HCT116 (cell line): ENCODE results near the gene CTXND1. TPM values are rescaled to one million over a fixed set of nuclear protein-coding genes. Genes with fewer than 3 reads are reported as not detected.

ENCODE experiments used
- ATAC-seq: fragments of 200-7000 bp; cut with Tn5 transposase; 2 replicates; pipeline ENCODE4 v1.9.1; 2020; ENCODE audit warnings: mild to moderate bottlenecking, moderate library complexity
- BruUV-seq: library from RNA; stranded (reverse); fragments of 400-500 nt; replicated peaks from 2 replicates; lab custom pipeline; 2021; lab: Mats Ljungman, UMichigan
- CTCF ChIA-PET: fragments of 300-600 bp; sonication (Branson Sonifier 250); formaldehyde crosslinking; loops from one replicate; lab custom pipeline; 2021; ENCODE audit warnings: antibody characterized with exemption; lab: Charles Lee
- POLR2A ChIA-PET: fragments of 300-600, 350-600 bp; sonication (Branson Sonifier 250); formaldehyde crosslinking; loops from one replicate; lab custom pipeline; 2021; ENCODE audit warnings: antibody characterized with exemption; lab: Charles Lee
- RAD21 ChIA-PET, 2 experiments: fragments of 300-600 bp; sonication (Branson Sonifier 250); formaldehyde crosslinking; loops; one replicate each; lab custom pipeline; 2023; ENCODE audit warnings: low total read pairs in 2 of 2; ENCODE audit not compliant: uncharacterized antibody in 2 of 2, unreplicated experiment in 2 of 2, low non-redundant PET in 1 of 2; lab: Charles Lee
- DNase-seq: peaks from one replicate; pipeline ENCODE4 v3.0.0-alpha.2; 2010; ENCODE audit warnings: low read depth, low spot score
- H2AFZ ChIP-seq: fragments of 200-600 bp; shearing (Covaris generic), sonication (generic); 2 replicates; pipeline ENCODE4 v1.6.1; 2017; ENCODE audit warnings: low read depth, mixed run types, mixed read lengths, antibody characterized with exemption, low read length; ENCODE audit not compliant: poor library complexity, severe bottlenecking
- H3K27ac ChIP-seq: 2 replicates; pipeline ENCODE4 v1.5.1; 2012; ENCODE audit warnings: low read depth, low read length
- H3K27me3 ChIP-seq: fragments of 200-600 bp; sonication (generic); 2 replicates; pipeline ENCODE4 v1.6.1; 2016; ENCODE audit warnings: mixed run types, low read length, mixed read lengths; ENCODE audit not compliant: insufficient read depth
- H3K36me3 ChIP-seq, 2 experiments: fragments of 200-500 bp in 1 of 2; fragments of 200-600 bp in 1 of 2; sonication (Bioruptor generic) in 1 of 2; sonication (generic) in 1 of 2; 2 replicates each; pipeline versions ENCODE4 v1.5.1 to v1.6.1; 2014 to 2016; ENCODE audit warnings: low read length in 2 of 2, inconsistent platforms in 1 of 2, mixed read lengths in 1 of 2, mixed run types in 1 of 2; ENCODE audit not compliant: insufficient read depth in 2 of 2, control insufficient read depth in 1 of 2
- H3K4me1 ChIP-seq, 2 experiments: fragments of 200-600 bp in 1 of 2; sonication (generic) in 1 of 2; 2 replicates each; pipeline versions ENCODE4 v1.5.1 to v1.6.1; 2012 to 2017; ENCODE audit warnings: low read length in 2 of 2, inconsistent platforms in 1 of 2, mild to moderate bottlenecking in 1 of 2, mixed read lengths in 1 of 2, mixed run types in 1 of 2, moderate library complexity in 1 of 2; ENCODE audit not compliant: insufficient read depth in 2 of 2, control insufficient read depth in 1 of 2
- H3K4me2 ChIP-seq: fragments of 200-600 bp; sonication (generic); 2 replicates; pipeline ENCODE4 v1.6.1; 2017; ENCODE audit warnings: mixed run types, low read length, mixed read lengths
- H3K4me3 ChIP-seq, 2 experiments: fragments of 200-600 bp in 1 of 2; sonication (generic) in 1 of 2; replicated peaks in 1 of 2; 2 replicates each; pipeline ENCODE4 v1.5.1; 2011 to 2016; ENCODE audit warnings: low read length in 2 of 2, control low read depth in 1 of 2, low read depth in 1 of 2, mild to moderate bottlenecking in 1 of 2, mixed read lengths in 1 of 2, mixed run types in 1 of 2
- H3K79me2 ChIP-seq: fragments of 200-600 bp; sonication (generic); 2 replicates; pipeline ENCODE4 v1.6.1; 2017; ENCODE audit warnings: mild to moderate bottlenecking, mixed run types, low read length, moderate library complexity, mixed read lengths; ENCODE audit not compliant: insufficient read depth
- H3K9ac ChIP-seq: fragments of 200-600 bp; sonication (generic); 2 replicates; pipeline ENCODE4 v1.6.1; 2016; ENCODE audit warnings: low read length, mixed read lengths
- H3K9me2 ChIP-seq: fragments of 200-600 bp; sonication (generic), shearing (Covaris generic); 2 replicates; pipeline ENCODE4 v1.6.1; 2017; ENCODE audit warnings: mixed run types, mild to moderate bottlenecking, moderate library complexity; ENCODE audit not compliant: insufficient read depth
- H3K9me3 ChIP-seq, 2 experiments: fragments of 200-500 bp in 1 of 2; fragments of 200-600 bp in 1 of 2; sonication (Bioruptor generic) in 1 of 2; sonication (generic) in 1 of 2; 2 replicates each; pipeline ENCODE4 v1.6.1; 2014 to 2017; ENCODE audit warnings: low read length in 2 of 2, mixed read lengths in 2 of 2, inconsistent platforms in 1 of 2, low read depth in 1 of 2, mild to moderate bottlenecking in 1 of 2, mixed run types in 1 of 2, moderate library complexity in 1 of 2; ENCODE audit not compliant: control insufficient read depth in 1 of 2, insufficient read depth in 1 of 2
- H4K20me1 ChIP-seq: fragments of 200-600 bp; sonication (generic), shearing (Covaris generic); 2 replicates; pipeline ENCODE4 v1.6.1; 2017; ENCODE audit warnings: mixed run types, mild to moderate bottlenecking, moderate library complexity; ENCODE audit not compliant: insufficient read depth
- CBX3 ChIP-seq: IDR thresholded peaks from 2 replicates; pipeline ENCODE4 v1.6.1; 2012; ENCODE audit warnings: low read depth
- CEBPB ChIP-seq: IDR thresholded peaks from 2 replicates; pipeline ENCODE4 v1.6.1; 2012; ENCODE audit warnings: low read depth
- EGR1 ChIP-seq: IDR thresholded peaks from 2 replicates; pipeline ENCODE4 v1.6.1; 2012; ENCODE audit warnings: low read depth
- ELF1 ChIP-seq: IDR thresholded peaks from 2 replicates; pipeline ENCODE4 v1.6.1; 2012; ENCODE audit warnings: low read depth, borderline replicate concordance
- EZH2 ChIP-seq: fragments of 200-600 bp; sonication (generic); IDR thresholded peaks from 2 replicates; pipeline ENCODE4 v1.6.1; 2017; ENCODE audit warnings: antibody characterized with exemption, mixed run types
- FOSL1 ChIP-seq: IDR thresholded peaks from 2 replicates; pipeline ENCODE4 v1.6.1; 2012; ENCODE audit warnings: low read depth
- JUND ChIP-seq: IDR thresholded peaks from 2 replicates; pipeline ENCODE4 v1.6.1; 2012
- RAD21 ChIP-seq: IDR thresholded peaks from 2 replicates; pipeline ENCODE4 v1.6.1; 2012; ENCODE audit warnings: low read depth, mild to moderate bottlenecking
- SIN3A ChIP-seq: IDR thresholded peaks from 2 replicates; pipeline ENCODE4 v1.6.1; 2012; ENCODE audit warnings: low read depth
- SP1 ChIP-seq: IDR thresholded peaks from 2 replicates; pipeline ENCODE4 v1.6.1; 2012; ENCODE audit warnings: low read depth
- SRF ChIP-seq: IDR thresholded peaks from 2 replicates; pipeline ENCODE4 v1.6.1; 2012; ENCODE audit warnings: low read depth
- TCF7L2 ChIP-seq: IDR thresholded peaks from 2 replicates; pipeline ENCODE4 v1.7.0; 2011; ENCODE audit warnings: borderline replicate concordance, inconsistent platforms; ENCODE audit not compliant: insufficient read depth, insufficient read length; ENCODE audit errors: extremely low read depth
- YY1 ChIP-seq: IDR thresholded peaks from 2 replicates; pipeline ENCODE4 v1.6.1; 2011; ENCODE audit warnings: low read length, low read depth, moderate library complexity, mild to moderate bottlenecking; ENCODE audit not compliant: insufficient replicate concordance; ENCODE audit errors: extremely low read depth
- ZFX ChIP-seq: fragments of 450-650 bp; IDR thresholded peaks from 2 replicates; pipeline ENCODE4 v1.6.1; 2017
- ZNF274 ChIP-seq: fragments of 200-500 bp; sonication (Bioruptor generic); IDR thresholded peaks from 2 replicates; pipeline ENCODE4 v1.6.1; 2014; ENCODE audit warnings: mild to moderate bottlenecking, low read depth, low read length, inconsistent platforms
- intact Hi-C: fragments of 100-400 bp; cut with micrococcal nuclease; formaldehyde crosslinking; loops from 2 replicates; pipeline ENCODE4 v1.10.0; 2022
- total RNA-seq: library from RNA; stranded (reverse); gene quantifications from one replicate; pipeline ENCODE4 v1.2.1, GENCODE V29; 2021; ENCODE audit not compliant: unreplicated experiment
- TF ChIP-seq, protein P1 (sequence below), 3 experiments: fragments of 200-600 bp in 1 of 3; sonication (generic) in 1 of 3; IDR thresholded peaks in 2 of 3; conservative IDR thresholded peaks in 1 of 3; 2 replicates each; pipeline ENCODE4 v1.5.1; 2012 to 2017; ENCODE audit warnings: low read depth in 2 of 3, low read length in 2 of 3, antibody characterized with exemption in 1 of 3, borderline replicate concordance in 1 of 3, control low read depth in 1 of 3, mild to moderate bottlenecking in 1 of 3, mixed read lengths in 1 of 3, mixed run types in 1 of 3, moderate library complexity in 1 of 3; ENCODE audit not compliant: insufficient read depth in 1 of 3
- TF ChIP-seq, protein P2 (sequence below): IDR thresholded peaks from 2 replicates; pipeline ENCODE4 v1.6.1; 2012; ENCODE audit warnings: low read depth
- TF ChIP-seq, protein P3 (sequence below): IDR thresholded peaks from 2 replicates; pipeline ENCODE4 v1.6.1; 2012
- TF ChIP-seq, protein P4 (sequence below): IDR thresholded peaks from 2 replicates; pipeline ENCODE4 v1.6.1; 2012

CTXND1 gene
- total RNA-seq, 1 experiment from 2014 or later: not detected

DNA sequence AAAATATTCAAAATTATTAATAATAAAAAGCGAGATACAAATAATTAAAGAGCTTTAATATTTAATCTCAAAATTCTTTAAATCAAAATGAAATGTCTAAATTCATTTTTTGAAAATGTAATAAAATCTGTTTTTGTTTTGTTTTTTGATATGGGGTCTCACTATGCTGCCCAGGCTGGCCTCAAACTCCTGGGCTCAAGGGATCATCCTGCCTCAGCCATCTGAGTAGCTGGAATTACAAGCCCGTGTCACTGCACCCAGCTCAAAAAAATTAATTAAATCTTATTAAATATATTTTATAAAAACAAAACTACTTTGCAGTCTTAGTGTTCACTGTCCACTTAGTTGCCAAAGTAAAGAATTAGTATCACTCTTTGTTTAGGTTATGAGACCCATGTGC lies 60.8 kb downstream of the CTXND1 start:
- H3K27me3 ChIP-seq: no peaks in the 10 kb centered on the region
- peaks cover 0 to 2% of the 10 kb centered on the region in 2 experiments; a peak in 1 of 4 replicates for H3K36me3 ChIP-seq
- ChIA-PET CTCF (no interaction called here), RAD21 (no interaction called here)
- H3K4me2 ChIP-seq: no peak overlapping the region
- H3K9me2 ChIP-seq: no peaks in the 10 kb centered on the region
- no TSS peak for BruUV-seq
- TF ChIP-seq CEBPB (no peak), EGR1 (no peak), YY1 (no peak), ZNF274 (no peak), SRF (no peak), SP1 (no peak), SIN3A (no peak), FOSL1 (no peak), CBX3 (no peak), ELF1 (no peak), ZFX (no peak), EZH2 (no peak), RAD21 (no peak), JUND (no peak), TCF7L2 (no peak)
- TF ChIP-seq, protein P1, sequence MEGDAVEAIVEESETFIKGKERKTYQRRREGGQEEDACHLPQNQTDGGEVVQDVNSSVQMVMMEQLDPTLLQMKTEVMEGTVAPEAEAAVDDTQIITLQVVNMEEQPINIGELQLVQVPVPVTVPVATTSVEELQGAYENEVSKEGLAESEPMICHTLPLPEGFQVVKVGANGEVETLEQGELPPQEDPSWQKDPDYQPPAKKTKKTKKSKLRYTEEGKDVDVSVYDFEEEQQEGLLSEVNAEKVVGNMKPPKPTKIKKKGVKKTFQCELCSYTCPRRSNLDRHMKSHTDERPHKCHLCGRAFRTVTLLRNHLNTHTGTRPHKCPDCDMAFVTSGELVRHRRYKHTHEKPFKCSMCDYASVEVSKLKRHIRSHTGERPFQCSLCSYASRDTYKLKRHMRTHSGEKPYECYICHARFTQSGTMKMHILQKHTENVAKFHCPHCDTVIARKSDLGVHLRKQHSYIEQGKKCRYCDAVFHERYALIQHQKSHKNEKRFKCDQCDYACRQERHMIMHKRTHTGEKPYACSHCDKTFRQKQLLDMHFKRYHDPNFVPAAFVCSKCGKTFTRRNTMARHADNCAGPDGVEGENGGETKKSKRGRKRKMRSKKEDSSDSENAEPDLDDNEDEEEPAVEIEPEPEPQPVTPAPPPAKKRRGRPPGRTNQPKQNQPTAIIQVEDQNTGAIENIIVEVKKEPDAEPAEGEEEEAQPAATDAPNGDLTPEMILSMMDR (IDR thresholded peaks at IDR 0.05 in 2 of 3, conservative IDR thresholded peaks at IDR 0.05 in 1 of 3; ENCODE audit: borderline replicate concordance in 1 of 3, insufficient read depth in 1 of 3, low read depth in 2 of 3, low read length in 2 of 3): no peak
- TF ChIP-seq, protein P2, sequence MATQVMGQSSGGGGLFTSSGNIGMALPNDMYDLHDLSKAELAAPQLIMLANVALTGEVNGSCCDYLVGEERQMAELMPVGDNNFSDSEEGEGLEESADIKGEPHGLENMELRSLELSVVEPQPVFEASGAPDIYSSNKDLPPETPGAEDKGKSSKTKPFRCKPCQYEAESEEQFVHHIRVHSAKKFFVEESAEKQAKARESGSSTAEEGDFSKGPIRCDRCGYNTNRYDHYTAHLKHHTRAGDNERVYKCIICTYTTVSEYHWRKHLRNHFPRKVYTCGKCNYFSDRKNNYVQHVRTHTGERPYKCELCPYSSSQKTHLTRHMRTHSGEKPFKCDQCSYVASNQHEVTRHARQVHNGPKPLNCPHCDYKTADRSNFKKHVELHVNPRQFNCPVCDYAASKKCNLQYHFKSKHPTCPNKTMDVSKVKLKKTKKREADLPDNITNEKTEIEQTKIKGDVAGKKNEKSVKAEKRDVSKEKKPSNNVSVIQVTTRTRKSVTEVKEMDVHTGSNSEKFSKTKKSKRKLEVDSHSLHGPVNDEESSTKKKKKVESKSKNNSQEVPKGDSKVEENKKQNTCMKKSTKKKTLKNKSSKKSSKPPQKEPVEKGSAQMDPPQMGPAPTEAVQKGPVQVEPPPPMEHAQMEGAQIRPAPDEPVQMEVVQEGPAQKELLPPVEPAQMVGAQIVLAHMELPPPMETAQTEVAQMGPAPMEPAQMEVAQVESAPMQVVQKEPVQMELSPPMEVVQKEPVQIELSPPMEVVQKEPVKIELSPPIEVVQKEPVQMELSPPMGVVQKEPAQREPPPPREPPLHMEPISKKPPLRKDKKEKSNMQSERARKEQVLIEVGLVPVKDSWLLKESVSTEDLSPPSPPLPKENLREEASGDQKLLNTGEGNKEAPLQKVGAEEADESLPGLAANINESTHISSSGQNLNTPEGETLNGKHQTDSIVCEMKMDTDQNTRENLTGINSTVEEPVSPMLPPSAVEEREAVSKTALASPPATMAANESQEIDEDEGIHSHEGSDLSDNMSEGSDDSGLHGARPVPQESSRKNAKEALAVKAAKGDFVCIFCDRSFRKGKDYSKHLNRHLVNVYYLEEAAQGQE: no peak
- TF ChIP-seq, protein P3, sequence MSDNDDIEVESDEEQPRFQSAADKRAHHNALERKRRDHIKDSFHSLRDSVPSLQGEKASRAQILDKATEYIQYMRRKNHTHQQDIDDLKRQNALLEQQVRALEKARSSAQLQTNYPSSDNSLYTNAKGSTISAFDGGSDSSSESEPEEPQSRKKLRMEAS: no peak
- TF ChIP-seq, protein P4, sequence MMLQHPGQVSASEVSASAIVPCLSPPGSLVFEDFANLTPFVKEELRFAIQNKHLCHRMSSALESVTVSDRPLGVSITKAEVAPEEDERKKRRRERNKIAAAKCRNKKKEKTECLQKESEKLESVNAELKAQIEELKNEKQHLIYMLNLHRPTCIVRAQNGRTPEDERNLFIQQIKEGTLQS: no peak
- TF ChIP-seq, all 23 proteins: peak for 0
- Histone ChIP-seq H3K4me1 (0 out of 4 replicates have a peak, but pooled peaks cover 0 to 6% of the 10 kb centered on the region in 2 experiments), H3K9ac (no peak overlapping the region), H2AFZ (no peak overlapping the region), H3K27ac (no peak overlapping the region), H3K9me3 (no peaks in the 10 kb centered on the region), H3K79me2 (no peaks in the 10 kb centered on the region), H4K20me1 (no peaks in the 10 kb centered on the region), H3K4me3 (no peak overlapping the region)
- ATAC-seq (no peak), DNase-seq (no peak)
- POLR2A ChIA-PET: no interaction called here
- intact Hi-C loops: no loop called here
